Spinal cord (tissue), 10 donors: ENCODE measurements around the gene DNAAF5. TPM values are rescaled to one million over a fixed set of nuclear protein-coding genes. Genes with fewer than 3 reads are reported as not detected.
A peak's percentile ranks its signal among the peaks of the same experiment; 100 is the strongest.

ENCODE experiments used
- DNase-seq, 6 donors: peaks; one replicate each; pipeline versions ENCODE4 v3.0.0 to v3.0.0-alpha.2; 2013 to 2015; ENCODE audit warnings: low spot score in 6 of 6, low read depth in 4 of 6
- H3K27ac ChIP-seq: one replicate; pipeline ENCODE4 v1.5.1; 2013; ENCODE audit warnings: low read depth, low read length, control low read depth
- H3K27me3 ChIP-seq: one replicate; pipeline ENCODE4 v1.6.1; 2013; ENCODE audit warnings: low read length; ENCODE audit not compliant: control insufficient read depth, insufficient read depth
- H3K36me3 ChIP-seq: one replicate; pipeline ENCODE4 v1.6.1; 2013; ENCODE audit warnings: low read length; ENCODE audit not compliant: control insufficient read depth, insufficient read depth
- H3K4me1 ChIP-seq: one replicate; pipeline ENCODE4 v1.6.1; 2013; ENCODE audit warnings: low read length; ENCODE audit not compliant: control insufficient read depth, insufficient read depth
- H3K4me3 ChIP-seq: one replicate; pipeline ENCODE4 v1.5.1; 2013; ENCODE audit warnings: low read depth, low read length, control low read depth
- H3K9me3 ChIP-seq: one replicate; pipeline ENCODE4 v1.6.1; 2013; ENCODE audit warnings: low read length; ENCODE audit not compliant: control insufficient read depth, insufficient read depth
- WGBS: methylation state at CpG from one replicate; pipeline ENCODE4 v1.1.5; 2013; ENCODE audit warnings: missing lambda C conversion rate; ENCODE audit not compliant: insufficient coverage; 5-methylcytosine and 5-hydroxymethylcytosine counted together
- polyA plus RNA-seq, 2 donors: library from polyadenylated mRNA; unstranded; fragments of 120-200 nt; gene quantifications; one replicate each; pipeline ENCODE4 v1.2.1, GENCODE V29; 2013; ENCODE audit not compliant: insufficient read length in 2 of 2
- total RNA-seq, 2 donors: library from RNA; depleted of rRNA in 1 of 2; stranded (reverse); fragments of 120-200 nt in 1 of 2; fragments of >200 nt in 1 of 2; gene quantifications; one replicate each; pipeline versions ENCODE4 v1.2.3 to v1.2.4, GENCODE V29; 2013 to 2014
- donor health status: healthy.

Gene DNAAF5
- total and polyA plus RNA-seq, 4 donors: 10.9 to 23.3 (median 22.4) TPM

GRCh38 chr7:714251-714671, 12.2 kb upstream of the DNAAF5 start:
- Histone ChIP-seq H3K4me3 (no peak overlapping the region), H3K36me3 (peaks cover 21% of the 10 kb centered on the region), H3K27me3 (no peaks in the 10 kb centered on the region), H3K27ac (no peak overlapping the region), H3K9me3 (no peaks in the 10 kb centered on the region), H3K4me1 (peaks cover 24% of the 10 kb centered on the region)
- no peak for DNase-seq
- 87% methylated on average over 13 of the region's 13 CpGs for WGBS

- no peaks in the 10 kb centered on the region for H3K9me3 ChIP-seq
- no peak overlapping the region for H3K4me3 ChIP-seq
- peaks cover 4% of the 10 kb centered on the region for H3K36me3 ChIP-seq
- no peaks in the 10 kb centered on the region for H3K27me3 ChIP-seq
- H3K27ac ChIP-seq: no peak overlapping the region
- WGBS: 57% methylated on average over 10 of the region's 10 CpGs
- peak in 1 of 6 donors; percentile 16 for DNase-seq
- peaks cover 14% of the 10 kb centered on the region for H3K4me1 ChIP-seq
Measured at GRCh38 chr7:716222-716621, 10.3 kb upstream of the DNAAF5 start.

GRCh38 chr7:716636-717035, 9.9 kb upstream of the DNAAF5 start:
- peaks cover 3% of the 10 kb centered on the region for H3K36me3 ChIP-seq
- DNase-seq: no peak
- H3K4me3 ChIP-seq: no peak overlapping the region
- no peaks in the 10 kb centered on the region for H3K27me3 ChIP-seq
- WGBS: 64% methylated on average over 11 of the region's 11 CpGs
- no peaks in the 10 kb centered on the region for H3K9me3 ChIP-seq
- H3K27ac ChIP-seq: no peak overlapping the region
- H3K4me1 ChIP-seq: peaks cover 10% of the 10 kb centered on the region

GRCh38 chr7:721619-722248, 4.8 kb upstream of the DNAAF5 start:
- no peak for DNase-seq
- no peak overlapping the region for H3K27ac ChIP-seq
- H3K9me3 ChIP-seq: no peaks in the 10 kb centered on the region
- WGBS: no CpG with 5 or more reads among the region's 5 CpGs
- H3K36me3 ChIP-seq: no peaks in the 10 kb centered on the region
- H3K4me1 ChIP-seq: peaks cover 7% of the 10 kb centered on the region
- no peaks in the 10 kb centered on the region for H3K27me3 ChIP-seq
- H3K4me3 ChIP-seq: no peak overlapping the region

GRCh38 chr7:723541-723940, 3.0 kb upstream of the DNAAF5 start:
- H3K4me3 ChIP-seq: no peak overlapping the region
- no peaks in the 10 kb centered on the region for H3K27me3 ChIP-seq
- no peak for DNase-seq
- no peak overlapping the region for H3K27ac ChIP-seq
- WGBS: 91% methylated on average over 9 of the region's 9 CpGs
- peaks cover 20% of the 10 kb centered on the region for H3K4me1 ChIP-seq
- H3K36me3 ChIP-seq: peaks cover 1% of the 10 kb centered on the region
- no peaks in the 10 kb centered on the region for H3K9me3 ChIP-seq

- H3K9me3 ChIP-seq: no peaks in the 10 kb centered on the region
- 97% methylated on average over 5 of the region's 7 CpGs for WGBS
- H3K4me3 ChIP-seq: no peak overlapping the region
- H3K27ac ChIP-seq: no peak overlapping the region
- H3K36me3 ChIP-seq: peaks cover 9% of the 10 kb centered on the region
- DNase-seq: no peak
- no peaks in the 10 kb centered on the region for H3K27me3 ChIP-seq
- H3K4me1 ChIP-seq: peaks cover 23% of the 10 kb centered on the region
Measured at GRCh38 chr7:724298-724697, 2.2 kb upstream of the DNAAF5 start.

GRCh38 chr7:725223-726005, 1.1 kb upstream of the DNAAF5 start:
- H3K27ac ChIP-seq: no peak overlapping the region
- H3K4me3 ChIP-seq: peak overlapping the region; percentile 65
- H3K36me3 ChIP-seq: peaks cover 20% of the 10 kb centered on the region
- no peak for DNase-seq
- no peaks in the 10 kb centered on the region for H3K27me3 ChIP-seq
- H3K4me1 ChIP-seq: peaks cover 23% of the 10 kb centered on the region
- no peaks in the 10 kb centered on the region for H3K9me3 ChIP-seq
- WGBS: 94% methylated on average over 5 of the region's 8 CpGs

GRCh38 chr7:726854-727103, 280 bp downstream of the DNAAF5 start:
- Histone ChIP-seq H3K27ac (no peak overlapping the region), H3K36me3 (peaks cover 31% of the 10 kb centered on the region), H3K4me3 (peak overlapping the region; percentile 65), H3K27me3 (no peaks in the 10 kb centered on the region), H3K9me3 (no peaks in the 10 kb centered on the region), H3K4me1 (peaks cover 29% of the 10 kb centered on the region)
- WGBS: under 1% methylated on average over 39 of the region's 39 CpGs
- peak in 2 of 6 donors; percentile 41 to 60 for DNase-seq

GRCh38 chr7:727104-727805, 756 bp downstream of the DNAAF5 start, which contains the start of gene PRKAR1B:
PRKAR1B (minus strand) TSS chr7:727281; CDS start chr7:711505, 15,776 bp downstream.
- H3K36me3 ChIP-seq: peaks cover 36% of the 10 kb centered on the region
- no peaks in the 10 kb centered on the region for H3K9me3 ChIP-seq
- H3K27ac ChIP-seq: no peak within 1 kb of the TSS
- peak within 1 kb of the TSS; percentile 65 for H3K4me3 ChIP-seq
- DNase-seq: no peak
- no peaks in the 10 kb centered on the region for H3K27me3 ChIP-seq
- WGBS: under 1% methylated on average over 40 of the region's 66 CpGs
- peaks cover 29% of the 10 kb centered on the region for H3K4me1 ChIP-seq
